Neural crest cell (in vitro differentiated cells): Measurements from ENCODE around the gene FAT1. TPM values are rescaled to one million over a fixed set of nuclear protein-coding genes. Genes with fewer than 3 reads are reported as not detected.

ENCODE experiments used
- DNase-seq: peaks from one replicate; pipeline ENCODE4 v3.0.0; 2021; ENCODE audit warnings: low read depth, mixed read lengths, low spot score
- H3K27ac Mint-ChIP-seq: one replicate; pipeline ENCODE4 v1.8.0; 2021; ENCODE audit warnings: mild to moderate bottlenecking, mixed read lengths; ENCODE audit not compliant: unreplicated experiment
- H3K27me3 Mint-ChIP-seq: 2 replicates; pipeline ENCODE4 v1.8.0; 2021; ENCODE audit warnings: low read depth, mild to moderate bottlenecking, mixed read lengths
- H3K36me3 Mint-ChIP-seq: 2 replicates; pipeline ENCODE4 v1.8.0; 2021; ENCODE audit warnings: low read depth, mild to moderate bottlenecking, mixed read lengths
- H3K4me1 Mint-ChIP-seq: 2 replicates; pipeline ENCODE4 v1.8.0; 2021; ENCODE audit warnings: mixed read lengths
- H3K4me3 Mint-ChIP-seq: one replicate; pipeline ENCODE4 v1.8.0; 2021; ENCODE audit warnings: mild to moderate bottlenecking, mixed read lengths
- H3K9me3 Mint-ChIP-seq: 2 replicates; pipeline ENCODE4 v1.8.0; 2021; ENCODE audit warnings: mixed read lengths
- total RNA-seq: library from RNA; stranded (reverse); gene quantifications from 2 replicates; pipeline ENCODE4 v1.2.1, GENCODE V29; 2021
- TF ChIP-seq, protein P1 (sequence below): fragments of 200-600 bp; sonication (generic); conservative IDR thresholded peaks from 2 replicates; pipeline ENCODE4 v1.5.0; 2021; ENCODE audit warnings: antibody characterized with exemption, mild to moderate bottlenecking

Gene FAT1
- total RNA-seq, 1 donor from 2014 or later, result 130 TPM

DNA sequence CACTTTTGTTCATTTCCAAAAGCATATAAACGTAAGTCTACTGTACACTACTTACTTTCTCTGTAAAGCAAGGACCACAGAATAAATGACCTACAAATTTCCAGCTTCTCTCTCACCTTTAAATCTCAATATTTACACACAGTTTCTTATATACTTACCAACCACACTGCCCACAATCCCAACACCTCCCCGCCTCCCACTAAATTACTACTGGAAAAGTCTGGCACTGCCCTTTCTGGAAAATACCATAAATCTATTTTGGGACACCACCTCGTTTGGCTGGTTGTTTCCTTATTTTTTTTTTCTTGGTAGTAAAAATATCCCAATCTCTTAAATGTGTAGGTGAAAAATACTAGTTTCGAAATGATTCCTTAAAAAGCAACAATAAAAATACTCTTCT is 19.6 kb downstream of the FAT1 start:
- peaks cover 38% of the 10 kb centered on the region for H3K4me1 Mint-ChIP-seq
- no peak overlapping the region for H3K4me3 Mint-ChIP-seq
- peaks cover 35% of the 10 kb centered on the region for H3K36me3 Mint-ChIP-seq
- H3K9me3 Mint-ChIP-seq, result no peaks in the 10 kb centered on the region
- H3K27ac Mint-ChIP-seq, result no peak overlapping the region
- H3K27me3 Mint-ChIP-seq, result no peaks in the 10 kb centered on the region
- TF ChIP-seq, protein P1, sequence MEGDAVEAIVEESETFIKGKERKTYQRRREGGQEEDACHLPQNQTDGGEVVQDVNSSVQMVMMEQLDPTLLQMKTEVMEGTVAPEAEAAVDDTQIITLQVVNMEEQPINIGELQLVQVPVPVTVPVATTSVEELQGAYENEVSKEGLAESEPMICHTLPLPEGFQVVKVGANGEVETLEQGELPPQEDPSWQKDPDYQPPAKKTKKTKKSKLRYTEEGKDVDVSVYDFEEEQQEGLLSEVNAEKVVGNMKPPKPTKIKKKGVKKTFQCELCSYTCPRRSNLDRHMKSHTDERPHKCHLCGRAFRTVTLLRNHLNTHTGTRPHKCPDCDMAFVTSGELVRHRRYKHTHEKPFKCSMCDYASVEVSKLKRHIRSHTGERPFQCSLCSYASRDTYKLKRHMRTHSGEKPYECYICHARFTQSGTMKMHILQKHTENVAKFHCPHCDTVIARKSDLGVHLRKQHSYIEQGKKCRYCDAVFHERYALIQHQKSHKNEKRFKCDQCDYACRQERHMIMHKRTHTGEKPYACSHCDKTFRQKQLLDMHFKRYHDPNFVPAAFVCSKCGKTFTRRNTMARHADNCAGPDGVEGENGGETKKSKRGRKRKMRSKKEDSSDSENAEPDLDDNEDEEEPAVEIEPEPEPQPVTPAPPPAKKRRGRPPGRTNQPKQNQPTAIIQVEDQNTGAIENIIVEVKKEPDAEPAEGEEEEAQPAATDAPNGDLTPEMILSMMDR, result no peak
- DNase-seq, result no peak

DNA sequence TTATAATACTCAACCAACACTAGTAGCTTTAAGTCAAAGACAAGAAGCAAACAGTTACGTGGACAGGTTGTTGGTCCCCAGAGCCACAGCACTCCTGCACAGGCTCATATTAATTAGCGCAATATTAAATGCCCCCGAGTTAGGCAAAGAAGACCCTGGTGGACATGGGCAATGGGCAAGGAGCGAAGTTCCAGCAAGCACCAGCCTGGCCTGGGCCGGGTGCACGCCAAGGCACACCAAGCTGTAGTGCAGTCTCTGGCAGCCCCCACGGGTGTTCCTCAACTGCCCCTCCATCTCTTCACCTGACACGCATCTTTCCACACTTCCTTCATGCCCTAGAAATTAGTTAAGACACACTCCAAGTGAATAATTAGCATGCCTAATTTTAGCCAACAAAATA is 20.1 kb downstream of the FAT1 start:
- TF ChIP-seq, protein P1, result no peak
- H3K27me3 Mint-ChIP-seq, result no peaks in the 10 kb centered on the region
- H3K9me3 Mint-ChIP-seq, result no peaks in the 10 kb centered on the region
- no peak overlapping the region for H3K4me3 Mint-ChIP-seq
- no peak overlapping the region for H3K27ac Mint-ChIP-seq
- peaks cover 39% of the 10 kb centered on the region for H3K4me1 Mint-ChIP-seq
- no peak for DNase-seq
- peaks cover 30% of the 10 kb centered on the region for H3K36me3 Mint-ChIP-seq

DNA sequence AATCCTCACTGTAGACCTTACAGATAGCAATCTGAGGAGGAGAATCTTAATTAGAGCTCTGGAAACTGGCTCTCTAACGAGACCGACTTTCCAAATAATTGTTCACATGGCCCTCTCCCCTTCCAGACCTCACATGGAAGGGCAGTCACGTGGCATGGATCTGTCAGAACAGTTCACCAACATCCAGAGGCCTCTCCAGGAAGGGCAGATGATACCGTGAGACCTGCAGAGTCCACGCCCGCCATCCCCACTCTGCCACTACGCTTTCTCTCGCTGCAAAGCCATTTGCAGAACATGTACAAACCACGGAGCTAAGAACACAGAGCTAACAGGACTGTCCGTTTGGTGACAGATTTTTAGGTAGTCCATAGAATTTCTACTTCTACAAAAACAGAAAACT is 20.7 kb downstream of the FAT1 start:
- Mint-ChIP-seq H3K4me1 (peaks cover 45% of the 10 kb centered on the region), H3K27me3 (no peaks in the 10 kb centered on the region), H3K36me3 (peaks cover 32% of the 10 kb centered on the region), H3K27ac (no peak overlapping the region), H3K9me3 (no peaks in the 10 kb centered on the region), H3K4me3 (no peak overlapping the region)
- DNase-seq, result no peak
- TF ChIP-seq, protein P1, result no peak

DNA sequence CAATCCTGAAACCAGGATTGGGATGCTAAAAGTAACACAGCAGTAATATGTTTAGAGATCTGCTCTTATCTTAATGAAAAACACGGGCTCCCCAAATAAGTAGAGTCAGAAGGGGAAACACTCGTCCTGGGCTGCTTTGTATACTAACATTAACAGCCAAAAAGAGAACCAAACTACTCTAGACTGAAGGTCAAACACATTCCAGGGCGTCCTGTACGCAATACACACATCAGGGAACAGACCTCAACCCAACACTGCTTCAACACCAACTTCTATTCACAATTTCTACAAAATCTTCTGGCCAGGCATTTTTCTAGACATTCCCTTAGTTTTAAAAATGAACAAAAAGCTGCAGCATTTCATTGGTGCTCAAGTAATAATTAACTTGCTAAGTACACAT is 21.4 kb downstream of the FAT1 start:
- peaks cover 48% of the 10 kb centered on the region for H3K4me1 Mint-ChIP-seq
- no peak for DNase-seq
- H3K27ac Mint-ChIP-seq, result peak overlapping the region; percentile 40
- H3K9me3 Mint-ChIP-seq, result no peaks in the 10 kb centered on the region
- TF ChIP-seq, protein P1, result no peak
- no peak overlapping the region for H3K4me3 Mint-ChIP-seq
- peaks cover 29% of the 10 kb centered on the region for H3K36me3 Mint-ChIP-seq
- no peaks in the 10 kb centered on the region for H3K27me3 Mint-ChIP-seq

DNA sequence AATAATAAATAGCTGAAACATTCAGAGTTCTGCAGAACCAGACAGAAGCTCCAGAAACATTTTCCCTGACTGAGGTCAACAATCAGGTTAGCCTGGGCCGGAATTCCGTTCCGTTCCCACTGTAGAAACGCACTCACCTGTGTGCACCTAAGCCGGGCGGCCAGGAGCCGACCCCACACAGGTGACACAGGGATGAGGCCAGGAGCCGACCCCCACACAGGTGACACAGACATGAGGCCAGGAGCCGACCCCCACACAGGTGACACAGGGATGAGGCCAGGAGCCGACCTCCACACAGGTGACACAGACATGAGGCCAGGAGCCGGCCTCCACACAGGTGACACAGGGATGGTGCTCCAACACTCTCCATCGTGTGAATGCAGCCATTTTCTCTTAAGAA is 21.9 kb downstream of the FAT1 start:
- H3K4me3 Mint-ChIP-seq, result no peak overlapping the region
- no peak overlapping the region for H3K27ac Mint-ChIP-seq
- TF ChIP-seq, protein P1, result no peak
- H3K9me3 Mint-ChIP-seq, result no peaks in the 10 kb centered on the region
- H3K27me3 Mint-ChIP-seq, result no peaks in the 10 kb centered on the region
- DNase-seq, result no peak
- peaks cover 48% of the 10 kb centered on the region for H3K4me1 Mint-ChIP-seq
- peaks cover 25% of the 10 kb centered on the region for H3K36me3 Mint-ChIP-seq

DNA sequence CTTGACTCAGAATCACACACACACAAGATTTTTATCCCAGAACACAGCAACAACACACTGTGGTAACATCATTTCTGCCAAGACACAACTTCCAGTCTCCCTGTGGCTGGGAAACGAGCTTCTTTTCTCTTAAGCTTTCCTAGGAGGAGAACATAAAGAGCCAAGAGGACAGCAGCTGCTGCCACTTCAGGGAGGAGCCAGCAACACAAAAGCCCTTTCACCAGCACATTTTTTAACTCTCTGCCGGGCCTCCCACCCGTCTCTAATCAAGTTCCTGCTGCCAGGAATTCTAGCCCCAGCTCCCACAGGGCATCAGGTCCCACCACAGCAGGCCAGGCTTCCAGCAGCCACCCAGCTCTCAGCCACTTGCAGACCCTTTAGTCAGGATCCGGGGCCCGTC is 22.4 kb downstream of the FAT1 start:
- no peaks in the 10 kb centered on the region for H3K9me3 Mint-ChIP-seq
- TF ChIP-seq, protein P1, result no peak
- peaks cover 22% of the 10 kb centered on the region for H3K36me3 Mint-ChIP-seq
- peak overlapping the region; percentile 72 for H3K4me3 Mint-ChIP-seq
- H3K27me3 Mint-ChIP-seq, result no peaks in the 10 kb centered on the region
- H3K27ac Mint-ChIP-seq, result peak overlapping the region; percentile 99
- peaks cover 48% of the 10 kb centered on the region for H3K4me1 Mint-ChIP-seq
- DNase-seq, result peak; percentile 41
